GM18519 (cell line): Measurements from ENCODE around the gene MEA1.
"Not testable (repeated sequence)": the region's sequence is repeated elsewhere in the genome, so short reads cannot be mapped to it uniquely, and the experiment has no call there.

ENCODE experiments used
- ATAC-seq: cut with Tn5 transposase; IDR thresholded peaks from one replicate; pipeline ENCODE4 v1.9.1; 2021; ENCODE audit warnings: mild to moderate bottlenecking, moderate library complexity; ENCODE audit not compliant: unreplicated experiment, low FRiP score

The MEA1 gene

DNA sequence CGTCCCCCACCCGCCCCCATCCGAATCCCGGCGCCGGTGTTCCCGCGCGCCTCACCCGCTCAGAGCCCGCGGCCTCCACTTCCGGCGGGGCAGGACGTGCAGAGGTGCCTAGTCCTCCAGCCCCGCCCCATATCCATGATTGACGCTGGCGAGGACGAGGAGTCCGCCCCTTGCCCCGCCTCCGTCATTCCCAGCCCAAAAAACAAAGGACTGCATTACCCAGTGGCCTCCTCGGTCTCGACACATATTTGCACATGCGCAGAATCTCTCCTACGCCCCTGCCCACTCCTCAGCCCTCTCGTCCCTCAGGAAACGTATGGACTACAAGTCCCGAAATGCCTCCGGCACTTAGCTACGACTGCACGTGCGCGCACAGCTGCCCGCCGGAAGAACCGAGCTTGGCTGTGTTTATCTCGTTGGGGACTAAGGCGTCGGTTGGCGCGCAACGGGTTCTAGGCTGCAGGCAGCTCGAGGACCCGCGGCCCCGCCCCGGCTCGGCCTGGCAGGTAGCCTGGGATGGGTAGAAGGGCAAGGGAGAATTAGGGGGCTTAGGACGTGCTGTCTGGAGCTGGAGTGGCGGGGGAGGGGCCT lies at the start of gene MEA1, which contains the start of gene KLHDC3:
Gene MEA1 (minus strand): TSS at position 104 of the 591 bp plus-strand sequence. CDS start 133 bp downstream, outside the sequence.
Gene KLHDC3 (plus strand): TSS at position 407 of the 591 bp plus-strand sequence. CDS start 2,944 bp downstream, outside the sequence.
- peak; percentile 82 for ATAC-seq

DNA sequence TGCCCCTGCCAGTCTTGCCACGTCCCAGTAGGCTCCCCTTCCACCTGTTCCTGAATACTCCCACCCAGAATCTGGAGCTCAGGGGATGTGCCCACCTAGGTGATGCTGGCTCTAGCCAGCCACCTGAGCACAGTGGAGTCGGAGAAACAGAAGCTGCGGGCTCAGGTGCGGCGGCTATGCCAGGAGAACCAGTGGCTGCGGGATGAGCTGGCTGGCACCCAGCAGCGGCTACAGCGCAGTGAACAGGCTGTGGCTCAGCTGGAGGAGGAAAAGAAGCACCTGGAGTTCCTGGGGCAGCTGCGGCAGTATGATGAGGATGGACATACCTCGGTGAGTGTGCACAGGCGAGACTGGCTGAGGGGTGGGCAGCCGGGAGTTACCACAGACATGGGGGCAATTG lies 49.1 kb upstream of the MEA1 start:
- ATAC-seq = no peak

DNA sequence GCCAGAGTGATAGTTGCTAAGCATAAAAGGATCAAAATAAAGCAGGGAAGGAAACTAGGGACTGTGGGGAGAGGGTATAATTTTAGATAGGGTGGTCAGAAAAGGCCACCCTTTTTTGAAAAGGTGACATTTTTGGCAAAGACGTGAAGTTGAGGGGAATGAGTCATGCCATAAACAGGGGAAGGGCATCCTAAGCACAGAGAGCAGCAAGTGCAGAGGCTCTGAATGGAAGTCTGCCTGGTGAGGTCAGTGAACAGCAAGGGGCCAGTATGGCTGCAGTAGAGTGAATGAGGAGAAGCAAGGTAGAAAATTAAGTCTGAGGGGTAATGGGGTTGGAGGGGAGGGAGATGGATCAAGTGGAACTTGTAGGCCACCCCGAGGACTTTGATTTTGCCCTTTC lies 48.1 kb upstream of the MEA1 start:
- ATAC-seq = no peak

DNA sequence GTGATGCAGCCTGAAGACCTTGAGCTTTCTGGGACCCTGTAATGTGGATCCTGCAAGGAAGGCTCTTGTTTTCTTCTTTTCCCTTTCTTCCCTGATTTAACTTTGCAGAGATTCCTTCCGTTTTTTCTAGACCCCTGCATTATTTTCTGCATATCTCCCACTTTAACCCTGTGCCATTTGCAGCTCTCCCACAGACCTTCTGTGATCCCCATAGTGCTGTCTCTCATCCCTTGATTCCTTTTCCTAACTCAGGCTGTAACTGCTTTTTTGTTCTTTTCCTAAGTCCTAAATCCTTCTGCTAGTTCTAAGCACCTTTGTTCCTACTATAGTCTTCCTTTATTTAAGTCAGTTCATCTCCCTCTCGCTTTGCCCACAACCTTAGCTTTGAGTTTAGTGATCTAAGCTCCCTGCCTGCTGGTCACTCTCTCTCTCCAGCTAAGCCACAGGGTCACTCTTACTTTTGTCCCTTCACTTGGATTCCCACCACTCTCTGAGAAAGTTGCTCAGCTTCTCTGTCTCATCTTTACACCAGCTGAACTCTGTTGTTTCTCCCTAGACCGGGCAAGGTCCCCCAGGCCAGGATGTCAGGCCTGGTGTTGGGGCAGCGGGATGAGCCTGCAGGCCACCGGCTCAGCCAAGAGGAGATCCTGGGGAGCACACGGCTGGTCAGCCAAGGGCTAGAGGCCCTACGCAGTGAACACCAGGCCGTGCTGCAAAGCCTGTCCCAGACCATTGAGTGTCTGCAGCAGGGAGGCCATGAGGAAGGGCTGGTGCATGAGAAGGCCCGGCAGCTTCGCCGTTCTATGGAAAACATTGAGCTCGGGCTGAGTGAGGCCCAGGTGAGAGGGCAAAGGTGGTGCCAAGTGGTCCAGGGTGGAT lies 47.2 kb upstream of the MEA1 start:
- ATAC-seq = no peak

DNA sequence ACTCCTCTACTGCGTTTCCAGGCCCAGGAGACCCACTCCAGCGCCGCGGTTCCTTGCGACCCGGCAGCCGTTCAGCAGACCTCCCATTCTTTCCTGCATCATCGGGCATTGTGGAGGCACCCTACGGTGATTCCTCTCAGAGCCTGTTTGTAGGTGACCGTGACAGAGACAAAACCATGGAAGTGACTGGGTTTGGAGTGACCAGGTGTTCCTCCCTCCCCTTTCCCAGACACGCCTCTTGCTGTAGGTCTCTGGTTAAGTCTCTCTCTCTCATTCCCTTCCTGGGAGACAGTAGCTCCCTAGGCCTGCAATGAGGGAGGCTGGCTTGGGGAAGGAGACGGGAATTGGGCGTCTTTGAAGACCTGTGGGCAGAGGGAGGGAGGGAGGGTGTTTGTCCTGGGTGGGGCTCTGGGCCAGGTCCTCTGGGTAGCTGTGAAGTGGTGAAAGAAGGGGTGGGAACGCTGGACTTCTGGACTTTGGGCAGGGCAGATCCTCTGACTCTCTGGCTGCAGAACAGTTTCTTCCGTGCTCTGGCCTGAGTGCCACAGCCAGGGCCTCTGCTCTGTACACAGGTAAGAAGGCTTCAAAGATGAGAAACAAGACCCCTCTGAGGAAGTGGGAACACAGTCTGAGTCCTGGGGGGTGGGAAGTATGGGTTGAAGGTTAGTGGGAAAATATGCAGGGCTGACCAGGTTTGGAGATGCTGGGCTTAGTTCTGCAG lies 46.4 kb upstream of the MEA1 start:
- no peak for ATAC-seq

DNA sequence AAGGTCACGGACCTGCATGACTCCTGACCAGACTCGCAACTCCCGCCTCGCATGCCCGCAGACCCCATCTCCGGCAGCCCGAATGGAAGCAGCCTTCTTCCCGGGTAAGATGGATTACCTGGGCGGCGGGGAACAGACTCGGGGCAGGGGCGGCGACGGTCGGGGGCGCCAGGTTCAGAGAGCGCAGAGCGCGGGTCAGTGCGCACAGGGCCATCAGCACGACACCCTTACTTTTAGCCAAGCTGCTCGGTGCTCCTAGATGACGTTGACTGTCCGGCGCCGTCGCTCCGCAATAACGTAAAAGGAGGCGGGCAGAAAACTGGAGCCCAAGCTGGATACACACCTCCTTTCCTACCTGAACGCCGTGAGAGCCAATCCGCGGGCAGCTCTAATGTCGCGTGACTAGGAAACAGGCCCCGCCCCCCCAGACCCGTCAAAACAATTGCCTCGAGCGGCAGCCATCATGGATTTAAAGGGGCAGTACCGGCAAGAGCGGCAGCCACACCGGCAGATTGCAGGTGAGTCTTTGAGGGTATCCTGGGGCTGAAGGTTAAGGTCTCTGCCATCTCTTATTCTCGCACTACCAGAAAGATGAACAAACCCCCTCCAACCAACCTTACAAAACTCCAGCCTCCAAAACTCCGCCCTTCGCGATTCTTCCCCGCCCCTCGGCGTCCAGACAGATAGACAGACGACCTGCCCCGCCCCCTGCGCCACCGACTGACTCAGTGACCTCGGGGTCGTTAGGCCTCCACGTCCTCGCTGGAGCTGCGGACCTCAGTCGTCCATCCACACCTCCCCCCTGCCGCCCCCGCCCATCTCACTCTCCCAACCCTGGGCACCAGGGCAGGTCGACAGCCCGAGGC lies 45.7 kb upstream of the MEA1 start, which contains the start of the genes KLC4 and MRPL2:
Gene KLC4 (plus strand): TSS at position 464 of the 866 bp plus-strand sequence. CDS start 1,705 bp downstream, outside the sequence.
Gene MRPL2 (minus strand): TSS at position 267 of the 866 bp plus-strand sequence. CDS start 53 bp downstream, at position 214.
- ATAC-seq = peak; percentile 76

DNA sequence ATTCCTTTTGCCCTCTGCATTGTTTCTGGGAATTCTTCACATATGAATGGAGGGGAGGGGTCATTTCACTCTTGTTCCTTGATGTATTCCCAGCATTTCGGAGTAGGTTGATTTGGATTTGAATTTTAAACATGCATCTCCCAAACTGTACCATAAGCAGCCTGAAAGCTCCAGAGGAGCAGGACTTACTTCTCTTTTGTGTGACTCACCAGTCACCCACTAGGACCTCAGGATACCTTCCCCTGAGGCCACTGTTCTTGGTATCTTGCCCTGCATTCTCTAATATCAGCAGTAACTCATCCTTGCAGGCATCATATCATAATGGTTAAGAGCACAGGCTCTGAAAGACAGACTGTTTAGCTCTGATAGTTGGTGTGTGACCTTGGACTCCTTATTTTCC lies 44.8 kb upstream of the MEA1 start:
- ATAC-seq = no peak

DNA sequence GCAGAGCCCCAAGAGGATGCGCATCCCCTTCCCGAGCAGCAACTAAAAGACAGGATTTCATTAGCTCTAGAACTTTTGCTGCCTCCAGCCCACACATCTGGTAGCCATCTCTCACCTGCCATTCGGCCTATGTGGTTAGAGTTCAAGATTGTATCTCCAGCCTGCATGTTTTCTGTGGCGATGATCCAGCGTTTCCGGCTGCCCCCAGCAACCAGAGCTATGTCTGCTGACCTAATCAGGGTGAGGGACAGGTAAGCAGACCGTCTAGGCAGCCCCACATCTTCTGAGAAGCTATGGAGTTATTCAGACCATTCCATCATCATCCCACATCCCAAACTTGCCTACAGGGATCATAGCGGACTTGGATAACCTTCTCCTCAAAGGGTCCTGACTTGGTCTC lies 42.2 kb upstream of the MEA1 start:
- no peak for ATAC-seq

DNA sequence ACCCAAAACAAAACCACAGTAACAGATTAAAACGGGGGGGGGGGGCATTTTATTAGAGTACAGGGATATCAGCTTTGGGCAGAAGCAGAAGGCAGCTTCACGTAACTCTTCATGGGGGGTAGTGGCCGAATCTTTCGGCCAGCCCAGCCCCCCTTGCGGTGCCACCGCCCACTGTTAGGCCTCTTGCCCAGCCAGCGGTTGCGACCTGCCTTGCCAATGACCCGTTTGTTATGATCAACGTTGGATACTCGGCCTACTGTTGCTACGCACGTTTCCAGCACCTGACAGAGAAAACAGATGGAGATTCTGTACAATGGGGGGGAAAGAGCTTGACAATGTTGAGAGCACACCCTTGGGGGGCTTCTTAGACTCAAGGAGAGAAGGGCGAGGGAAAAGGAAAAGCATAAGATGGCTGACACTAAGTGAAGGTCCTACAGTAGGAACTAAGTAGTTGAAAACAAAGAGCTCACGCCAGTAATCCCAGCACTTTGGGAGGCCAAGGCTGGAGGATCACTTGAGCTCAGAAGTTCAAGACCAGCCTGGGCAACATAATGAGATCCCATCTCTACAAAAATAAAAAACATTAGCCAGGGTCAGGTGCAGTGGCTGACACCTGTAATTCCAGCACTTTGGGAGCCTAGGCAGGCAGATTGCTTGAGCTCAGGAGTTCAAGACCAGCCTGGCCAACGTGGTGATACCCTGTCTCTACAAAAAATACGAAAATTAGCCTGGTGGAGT lies 40.6 kb upstream of the MEA1 start:
- no peak for ATAC-seq

DNA sequence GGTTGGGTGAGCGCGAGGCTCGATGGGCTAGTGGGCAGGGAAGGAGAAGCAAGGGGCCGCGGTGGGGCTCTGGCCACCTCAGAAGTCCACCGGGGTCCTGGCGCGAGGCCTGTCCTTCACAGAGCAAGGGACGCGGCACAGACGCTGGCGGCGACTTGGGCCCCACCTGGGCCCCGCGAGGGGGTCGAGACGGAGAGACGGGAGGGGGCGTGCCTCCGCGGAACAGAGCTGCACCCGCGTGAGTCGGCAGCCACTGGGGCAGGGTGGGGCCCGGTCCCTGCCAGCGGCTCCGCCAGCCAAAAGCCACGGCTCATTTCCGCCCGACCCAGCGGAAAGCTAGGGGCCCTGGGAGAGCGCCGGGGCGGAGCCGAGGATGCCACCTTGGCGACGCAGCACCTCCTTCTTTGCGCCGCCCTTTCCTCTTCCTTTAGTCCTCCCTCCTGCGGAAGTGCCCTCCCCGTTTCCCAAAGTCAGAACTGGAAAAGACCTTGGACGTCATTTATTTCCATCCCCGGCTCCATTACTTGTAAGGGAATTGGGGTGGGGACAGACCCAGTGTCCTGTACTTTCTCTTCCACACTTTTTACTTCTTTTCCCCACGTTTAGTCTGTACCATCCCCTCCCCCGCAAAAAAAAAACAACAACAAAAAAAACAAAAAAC lies 39.9 kb upstream of the MEA1 start, which contains the start of gene CUL7:
Gene CUL7 (minus strand): TSS at position 307 of the 661 bp plus-strand sequence. CDS start 1,063 bp downstream, outside the sequence.
- ATAC-seq = peak; percentile 72

DNA sequence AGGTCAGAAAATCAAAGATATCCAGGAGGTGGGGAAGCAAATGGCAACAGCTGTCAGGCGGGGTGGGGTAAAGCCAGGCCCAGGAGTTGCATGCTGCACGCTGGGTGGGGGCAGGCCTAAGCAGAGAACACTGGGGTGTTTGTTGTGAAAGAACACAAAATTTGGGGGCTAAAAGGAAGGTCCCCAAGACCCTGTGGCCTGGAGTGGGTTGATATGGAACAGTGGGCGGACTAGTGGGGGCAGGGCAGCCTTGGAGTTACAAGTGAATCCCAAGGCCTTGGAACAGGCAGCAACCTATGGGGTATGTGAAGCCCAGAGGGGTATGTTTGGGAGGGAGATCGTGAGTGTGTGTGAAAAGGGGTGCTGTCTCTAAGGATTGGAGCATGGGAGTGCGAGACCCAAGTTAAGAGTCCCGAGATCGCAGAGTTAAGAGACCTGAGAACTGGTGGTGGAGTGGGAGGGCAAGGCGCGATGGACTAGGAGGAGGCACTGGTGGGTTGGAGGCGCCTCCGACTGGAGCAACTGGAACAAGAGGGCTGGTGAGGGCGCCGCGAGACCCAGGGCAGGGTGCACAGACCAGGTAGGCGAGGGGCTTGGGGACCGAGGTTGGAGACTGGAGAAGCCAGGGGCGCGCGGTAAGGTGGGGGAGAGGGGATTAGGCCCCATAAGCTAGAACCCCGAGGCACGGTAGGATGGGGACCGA lies 39.2 kb upstream of the MEA1 start:
- ATAC-seq = no peak

DNA sequence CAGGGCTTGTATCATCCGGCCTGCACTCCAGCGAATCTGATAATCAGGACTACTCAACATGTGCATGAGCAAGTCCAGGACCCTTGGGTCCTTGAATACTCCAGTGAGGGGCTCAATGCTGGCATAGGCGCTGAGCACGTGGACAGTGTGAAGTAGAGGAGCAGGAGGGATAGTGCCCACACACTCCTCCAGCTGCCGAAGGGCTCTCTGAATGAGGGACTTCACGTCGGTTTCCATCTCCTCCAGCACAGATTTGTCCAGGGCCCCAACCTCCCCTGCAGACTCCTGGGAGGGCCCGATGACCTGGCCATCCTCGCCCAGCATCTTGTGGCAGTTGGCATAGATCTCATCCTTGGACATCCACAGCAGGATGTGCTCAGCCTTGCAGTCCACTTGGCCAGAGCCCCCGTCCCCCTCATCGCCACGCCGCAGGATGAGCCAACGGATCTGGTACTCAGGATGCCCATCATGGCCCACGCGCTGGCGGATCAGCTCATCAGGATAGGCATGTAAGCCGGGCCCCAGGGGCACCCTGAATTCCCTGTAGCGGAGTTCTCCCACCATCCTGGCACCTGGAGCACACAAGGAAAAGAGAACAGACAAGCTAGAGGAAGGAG lies 38.6 kb upstream of the MEA1 start:
- ATAC-seq = no peak

DNA sequence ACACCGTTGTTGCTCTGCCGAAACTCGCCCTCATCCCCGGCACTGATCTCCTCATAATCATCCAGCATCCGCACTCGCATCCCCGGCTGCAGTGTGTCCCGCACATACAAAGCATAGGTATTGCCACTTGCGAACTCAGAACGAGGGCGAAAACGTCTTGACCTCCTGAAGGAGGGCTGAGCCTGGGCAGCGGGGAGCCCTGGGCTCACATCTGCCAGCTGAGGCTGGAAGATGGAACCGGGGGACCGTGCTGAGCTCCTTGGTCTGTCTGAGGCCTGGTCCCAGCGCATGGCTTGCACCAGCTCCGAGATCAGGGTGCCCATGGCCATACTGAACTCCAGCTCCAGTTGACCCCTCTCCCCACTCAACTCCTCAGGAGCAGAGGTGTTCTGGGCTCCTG lies 37.2 kb upstream of the MEA1 start:
- ATAC-seq = no peak

DNA sequence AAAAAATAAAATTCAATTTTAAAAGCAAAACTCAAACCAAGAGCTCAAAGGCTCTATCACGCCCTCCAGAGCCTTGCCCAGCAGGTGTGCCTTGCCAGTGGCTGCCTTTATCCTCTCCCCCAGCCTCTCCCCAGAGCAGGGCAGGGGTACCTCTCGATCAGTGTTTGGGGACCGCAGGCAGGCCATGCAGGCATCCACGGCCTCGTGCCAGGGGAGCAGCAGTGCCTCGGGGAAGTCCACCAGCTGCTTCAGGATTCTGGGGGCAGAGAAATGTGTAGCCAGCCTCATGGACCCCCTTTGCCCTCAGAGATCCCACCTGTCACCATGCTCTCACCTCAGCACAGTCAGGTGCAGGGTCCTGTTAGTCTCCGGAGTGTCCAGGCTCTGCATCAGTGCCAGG lies 34.3 kb upstream of the MEA1 start:
- no peak for ATAC-seq

DNA sequence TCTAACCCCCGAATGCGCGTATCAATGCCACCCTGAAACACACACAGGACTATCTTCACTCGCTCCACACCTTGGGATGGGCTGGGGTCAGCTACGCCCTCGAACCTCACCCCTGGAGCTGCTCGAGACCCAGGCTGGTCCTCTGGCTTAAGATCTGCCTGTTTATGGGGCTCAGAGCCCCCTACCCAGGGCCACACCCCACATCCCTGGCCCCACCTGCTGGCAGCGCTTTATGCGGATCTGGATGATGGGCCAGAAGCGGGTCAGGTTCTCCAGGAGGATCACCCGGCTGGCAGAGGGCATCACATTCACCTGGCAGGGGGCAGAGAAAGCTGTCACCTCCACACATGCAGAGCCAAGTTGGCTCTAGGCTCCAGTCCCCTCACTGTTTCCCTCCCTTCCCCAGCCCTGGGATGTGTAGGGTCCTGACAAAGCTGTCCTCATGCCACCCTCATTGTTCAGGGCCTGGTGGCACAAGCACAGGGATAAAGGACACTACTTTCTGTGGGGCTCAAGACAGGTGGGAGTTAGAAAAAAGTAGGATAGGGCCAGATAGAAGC lies 31.7 kb upstream of the MEA1 start:
- no peak for ATAC-seq

DNA sequence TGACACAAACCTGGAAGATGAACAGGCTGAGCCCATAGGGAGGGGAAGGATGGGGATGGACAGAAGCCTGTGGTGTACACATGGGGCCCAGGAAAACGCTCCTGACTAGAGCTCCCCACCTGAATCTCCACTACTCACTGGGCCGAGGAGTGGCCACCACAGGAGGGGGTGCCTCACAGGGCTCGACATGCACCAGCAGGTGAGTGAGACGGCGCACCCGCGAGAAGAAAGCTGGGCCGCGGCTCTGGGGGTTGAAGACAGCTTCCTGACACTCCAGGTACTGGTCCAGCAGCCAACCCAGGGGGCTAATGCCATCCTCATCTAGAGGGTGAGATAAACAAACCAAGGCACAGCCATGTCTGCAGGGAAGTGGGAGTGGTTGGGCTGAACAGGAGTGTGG lies 29.6 kb upstream of the MEA1 start:
- ATAC-seq = no peak

DNA sequence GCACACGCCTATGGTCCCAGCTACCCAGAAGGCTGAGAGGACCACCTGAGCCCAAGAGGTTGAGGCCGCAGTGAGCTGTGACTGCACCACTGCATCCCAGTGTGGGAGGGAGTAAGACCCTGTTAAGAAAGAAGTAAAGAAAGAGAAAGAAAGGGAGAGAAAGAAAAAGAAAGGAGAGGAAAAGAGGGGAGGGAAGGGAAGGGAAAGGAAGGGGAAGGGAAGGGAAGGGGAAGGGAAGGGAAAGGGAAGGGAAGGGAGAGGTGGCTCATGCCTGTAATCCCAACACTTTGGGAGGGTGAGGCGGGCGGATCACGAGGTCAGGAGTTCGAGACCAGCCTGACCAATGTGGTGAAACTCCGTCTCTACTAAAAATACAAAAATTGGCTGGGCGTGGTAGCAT lies 27.7 kb upstream of the MEA1 start:
- not testable (repeated sequence) for ATAC-seq
